Uterus (tissue), 2 donors: Measurements from ENCODE around the gene MED23.

Source experiments
- POLR2A ChIP-seq, 2 donors: fragments of 450-650 bp; IDR thresholded peaks; one replicate each; pipeline ENCODE4 v1.6.1; 2016; ENCODE audit warnings: antibody characterized with exemption in 2 of 2, mild to moderate bottlenecking in 1 of 2, moderate library complexity in 1 of 2
- TF ChIP-seq, protein P1 (sequence below), 4 experiments: fragments of 200-600 bp in 2 of 4; fragments of 450-650 bp in 2 of 4; sonication (generic) in 2 of 4; IDR thresholded peaks; one replicate each; pipeline ENCODE4 v1.5.1; 2016 to 2019; ENCODE audit warnings: antibody characterized with exemption in 4 of 4, mild to moderate bottlenecking in 2 of 4, moderate library complexity in 1 of 4

DNA sequence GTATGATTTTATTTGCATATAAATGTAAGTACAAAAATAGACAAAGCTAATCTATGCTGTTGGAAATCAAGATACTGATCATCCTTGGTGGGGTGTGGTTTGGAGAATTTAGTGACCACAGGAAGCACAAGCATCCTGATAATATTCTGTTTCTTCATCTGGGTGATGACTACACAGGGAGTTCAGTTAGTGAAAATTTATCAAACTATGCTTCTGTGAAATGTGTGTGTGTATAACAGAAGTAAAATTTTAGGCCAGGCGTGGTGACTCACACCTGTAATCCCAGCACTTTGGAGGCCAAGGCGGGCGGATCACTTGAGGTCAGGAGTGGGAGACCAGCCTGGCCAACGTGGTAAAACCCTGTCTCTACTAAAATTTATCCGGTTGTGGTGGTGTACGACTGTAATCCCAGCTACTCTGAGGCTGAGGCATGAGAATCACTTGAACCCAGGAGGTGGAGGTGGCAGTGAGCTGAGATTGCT is 29.6 kb upstream of the MED23 start:
- TF ChIP-seq, protein P1, sequence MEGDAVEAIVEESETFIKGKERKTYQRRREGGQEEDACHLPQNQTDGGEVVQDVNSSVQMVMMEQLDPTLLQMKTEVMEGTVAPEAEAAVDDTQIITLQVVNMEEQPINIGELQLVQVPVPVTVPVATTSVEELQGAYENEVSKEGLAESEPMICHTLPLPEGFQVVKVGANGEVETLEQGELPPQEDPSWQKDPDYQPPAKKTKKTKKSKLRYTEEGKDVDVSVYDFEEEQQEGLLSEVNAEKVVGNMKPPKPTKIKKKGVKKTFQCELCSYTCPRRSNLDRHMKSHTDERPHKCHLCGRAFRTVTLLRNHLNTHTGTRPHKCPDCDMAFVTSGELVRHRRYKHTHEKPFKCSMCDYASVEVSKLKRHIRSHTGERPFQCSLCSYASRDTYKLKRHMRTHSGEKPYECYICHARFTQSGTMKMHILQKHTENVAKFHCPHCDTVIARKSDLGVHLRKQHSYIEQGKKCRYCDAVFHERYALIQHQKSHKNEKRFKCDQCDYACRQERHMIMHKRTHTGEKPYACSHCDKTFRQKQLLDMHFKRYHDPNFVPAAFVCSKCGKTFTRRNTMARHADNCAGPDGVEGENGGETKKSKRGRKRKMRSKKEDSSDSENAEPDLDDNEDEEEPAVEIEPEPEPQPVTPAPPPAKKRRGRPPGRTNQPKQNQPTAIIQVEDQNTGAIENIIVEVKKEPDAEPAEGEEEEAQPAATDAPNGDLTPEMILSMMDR (IDR thresholded peaks at IDR 0.05): no peak
- no peak for TF ChIP-seq POLR2A (IDR thresholded peaks at IDR 0.05)
